HepG2 (cell line): ENCODE results near the gene MTA1. TPM values are rescaled to one million over a fixed set of nuclear protein-coding genes. Genes with fewer than 3 reads are reported as not detected.

Source experiments
- ARNTL ChIP-seq: sonication (generic); formaldehyde crosslinking; IDR thresholded peaks from 2 replicates; pipeline ENCODE4 v1.4.0; 2020; ENCODE audit warnings: mild to moderate bottlenecking, missing genetic modification reagents
- EZH2 ChIP-seq: conservative IDR thresholded peaks from 2 replicates; pipeline ENCODE4 v1.6.1; 2012; ENCODE audit warnings: mild to moderate bottlenecking, low read depth, low read length, moderate library complexity
- HOXD1 ChIP-seq: sonication (generic); formaldehyde crosslinking; IDR thresholded peaks from 2 replicates; pipeline ENCODE4 v1.5.0; 2020; ENCODE audit warnings: missing genetic modification reagents
- IRF2 ChIP-seq: IDR thresholded peaks from 2 replicates; pipeline ENCODE4 v1.6.1; 2018; ENCODE audit warnings: missing genetic modification reagents, missing compliant biosample characterization
- SP1 ChIP-seq, 2 experiments: fragments of 450-650 bp in 1 of 2; sonication (generic) in 1 of 2; formaldehyde crosslinking in 1 of 2; IDR thresholded peaks; 2 replicates each; pipeline versions ENCODE4 v1.4.0 to v1.6.1; 2016 to 2020; ENCODE audit warnings: missing genetic modification reagents in 1 of 2
- STAT6 ChIP-seq: sonication (generic); formaldehyde crosslinking; IDR thresholded peaks from 2 replicates; pipeline ENCODE4 v1.4.0; 2020; ENCODE audit warnings: missing genetic modification reagents, mild to moderate bottlenecking, borderline replicate concordance
- TIGD3 ChIP-seq: sonication (generic); formaldehyde crosslinking; IDR thresholded peaks from 2 replicates; pipeline ENCODE4 v1.5.1; 2020; ENCODE audit warnings: mild to moderate bottlenecking, missing genetic modification reagents, borderline replicate concordance
- ZC3H13 ChIP-seq: sonication (generic); formaldehyde crosslinking; IDR thresholded peaks from 2 replicates; pipeline ENCODE4 v1.8.1; 2023; ENCODE audit warnings: mild to moderate bottlenecking, missing genetic modification reagents, moderate library complexity
- ZFP37 ChIP-seq: sonication (generic); formaldehyde crosslinking; IDR thresholded peaks from 2 replicates; pipeline ENCODE4 v1.4.0; 2020; ENCODE audit warnings: missing genetic modification reagents, borderline replicate concordance
- ZNF160 ChIP-seq: sonication (generic); formaldehyde crosslinking; IDR thresholded peaks from 2 replicates; pipeline ENCODE4 v1.8.0; 2022; ENCODE audit warnings: mild to moderate bottlenecking, inconsistent platforms, missing genetic modification reagents
- ZNF710 ChIP-seq: sonication (generic); formaldehyde crosslinking; IDR thresholded peaks from 2 replicates; pipeline ENCODE4 v1.5.0; 2020; ENCODE audit warnings: mild to moderate bottlenecking, missing genetic modification reagents, borderline replicate concordance
- ZXDC ChIP-seq: sonication (generic); formaldehyde crosslinking; IDR thresholded peaks from 2 replicates; pipeline ENCODE4 v1.5.0; 2020; ENCODE audit warnings: mild to moderate bottlenecking, missing genetic modification reagents
- polyA plus RNA-seq, 8 experiments: library from polyadenylated mRNA; depleted of rRNA in 3 of 8; stranded (reverse) in 7 of 8; unstranded in 1 of 8; fragments of >200 nt; fragmentation: Illumina TruSeq in 4 of 8; extraction: Trizol in 4 of 8; gene quantifications; 2 replicates each; pipeline versions ENCODE4 v1.2.1 to v1.2.3, GENCODE V29; 2011 to 2016; ENCODE audit warnings: low read depth in 4 of 8, missing spikeins in 1 of 8, mixed read lengths in 1 of 8; ENCODE audit not compliant: insufficient read depth in 1 of 8
- total RNA-seq, 5 experiments: library from RNA; depleted of rRNA; stranded (reverse); fragments of >200 nt; fragmentation: Illumina TruSeq; extraction: Trizol; gene quantifications; 2 replicates each; pipeline ENCODE4 v1.2.3, GENCODE V29; 2016; ENCODE audit warnings: low read depth in 1 of 5
- TF ChIP-seq, protein P1 (sequence below): sonication (generic); formaldehyde crosslinking; IDR thresholded peaks from 2 replicates; pipeline ENCODE4 v1.8.0; 2022; ENCODE audit warnings: mild to moderate bottlenecking, missing genetic modification reagents; ENCODE audit not compliant: insufficient replicate concordance
- TF ChIP-seq, protein P2 (sequence below): sonication (generic); formaldehyde crosslinking; IDR thresholded peaks from 2 replicates; pipeline ENCODE4 v1.4.0; 2020; ENCODE audit warnings: missing genetic modification reagents

Gene MTA1
- total and polyA plus RNA-seq, 2 of the 13 experiments (the other 11 are each of a cell fraction or from before 2014, with no cell fraction given), result 35.2 to 85.8 TPM

DNA sequence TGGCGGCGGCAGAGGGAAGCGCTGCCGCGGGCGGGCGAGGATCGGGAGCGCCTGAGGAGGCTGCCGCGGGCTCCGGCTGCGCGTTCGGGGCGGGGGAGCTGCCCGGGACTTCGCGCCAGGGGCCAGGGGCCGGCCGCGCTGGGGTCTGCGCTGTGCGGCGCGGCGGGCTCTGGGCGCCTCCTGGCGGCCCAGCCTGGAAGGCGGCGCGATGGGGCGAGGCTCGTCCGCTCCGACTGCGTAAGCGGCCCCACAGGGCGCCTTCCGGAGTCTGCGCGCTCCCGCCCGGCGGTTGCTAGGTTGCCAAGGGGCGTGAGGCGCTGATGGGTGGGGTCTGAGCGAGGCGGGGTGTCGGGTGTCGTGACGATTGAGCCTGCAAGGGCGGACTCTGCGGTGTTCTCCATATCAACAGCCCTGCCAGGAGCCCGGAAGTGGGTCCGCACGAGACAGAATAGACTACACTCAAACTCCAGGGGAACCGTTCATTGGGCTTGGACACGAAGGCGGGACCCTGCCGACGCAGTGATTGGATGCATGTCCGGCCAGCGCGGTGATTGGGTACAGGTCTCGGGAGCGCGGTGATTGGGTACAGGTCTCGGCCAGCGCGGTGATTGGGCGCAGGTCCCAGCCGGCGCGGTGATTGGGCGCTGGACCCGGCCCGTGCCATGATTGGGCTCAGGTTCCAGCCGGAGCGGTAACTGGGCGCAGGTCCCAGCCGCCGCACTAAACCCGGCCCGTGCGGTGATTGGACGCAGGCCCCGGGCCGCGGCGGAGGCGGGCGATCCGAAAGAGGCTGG lies 71.1 kb downstream of the MTA1 start, which contains the start of gene TEDC1 (continued):
- TF ChIP-seq ZNF710, result no peak
- TF ChIP-seq ZC3H13 (CRISPR knock-in tag), result peak; percentile 100
- TF ChIP-seq HOXD1, result no peak; the same call in 1 of the 2 replicates
- TF ChIP-seq, protein P1, sequence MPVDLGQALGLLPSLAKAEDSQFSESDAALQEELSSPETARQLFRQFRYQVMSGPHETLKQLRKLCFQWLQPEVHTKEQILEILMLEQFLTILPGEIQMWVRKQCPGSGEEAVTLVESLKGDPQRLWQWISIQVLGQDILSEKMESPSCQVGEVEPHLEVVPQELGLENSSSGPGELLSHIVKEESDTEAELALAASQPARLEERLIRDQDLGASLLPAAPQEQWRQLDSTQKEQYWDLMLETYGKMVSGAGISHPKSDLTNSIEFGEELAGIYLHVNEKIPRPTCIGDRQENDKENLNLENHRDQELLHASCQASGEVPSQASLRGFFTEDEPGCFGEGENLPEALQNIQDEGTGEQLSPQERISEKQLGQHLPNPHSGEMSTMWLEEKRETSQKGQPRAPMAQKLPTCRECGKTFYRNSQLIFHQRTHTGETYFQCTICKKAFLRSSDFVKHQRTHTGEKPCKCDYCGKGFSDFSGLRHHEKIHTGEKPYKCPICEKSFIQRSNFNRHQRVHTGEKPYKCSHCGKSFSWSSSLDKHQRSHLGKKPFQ (CRISPR knock-in tag), result peak; percentile 21
- peak; percentile 5; the same call in 1 of the 2 replicates for TF ChIP-seq ZXDC (CRISPR knock-in tag)
- peak; percentile 71; the same call in 1 of the 2 replicates for TF ChIP-seq TIGD3 (CRISPR knock-in tag)
- peak; percentile 66 for TF ChIP-seq IRF2 (CRISPR knock-in tag)
- no peak for TF ChIP-seq ZNF160
- TF ChIP-seq SP1 (IDR thresholded peaks at IDR 0.05), result no peak
- peak; percentile 57; the same call in 1 of the 2 replicates for TF ChIP-seq SP1 (CRISPR knock-in tag; IDR thresholded peaks at IDR 0.05)
- no peak for TF ChIP-seq ZFP37 (CRISPR knock-in tag)
- TF ChIP-seq STAT6 (CRISPR knock-in tag), result 0 out of 2 replicates have a peak, but pooled peaks have one; percentile 37
- TF ChIP-seq, protein P2, sequence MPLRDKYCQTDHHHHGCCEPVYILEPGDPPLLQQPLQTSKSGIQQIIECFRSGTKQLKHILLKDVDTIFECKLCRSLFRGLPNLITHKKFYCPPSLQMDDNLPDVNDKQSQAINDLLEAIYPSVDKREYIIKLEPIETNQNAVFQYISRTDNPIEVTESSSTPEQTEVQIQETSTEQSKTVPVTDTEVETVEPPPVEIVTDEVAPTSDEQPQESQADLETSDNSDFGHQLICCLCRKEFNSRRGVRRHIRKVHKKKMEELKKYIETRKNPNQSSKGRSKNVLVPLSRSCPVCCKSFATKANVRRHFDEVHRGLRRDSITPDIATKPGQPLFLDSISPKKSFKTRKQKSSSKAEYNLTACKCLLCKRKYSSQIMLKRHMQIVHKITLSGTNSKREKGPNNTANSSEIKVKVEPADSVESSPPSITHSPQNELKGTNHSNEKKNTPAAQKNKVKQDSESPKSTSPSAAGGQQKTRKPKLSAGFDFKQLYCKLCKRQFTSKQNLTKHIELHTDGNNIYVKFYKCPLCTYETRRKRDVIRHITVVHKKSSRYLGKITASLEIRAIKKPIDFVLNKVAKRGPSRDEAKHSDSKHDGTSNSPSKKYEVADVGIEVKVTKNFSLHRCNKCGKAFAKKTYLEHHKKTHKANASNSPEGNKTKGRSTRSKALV (CRISPR knock-in tag), result 0 out of 2 replicates have a peak, but pooled peaks have one; percentile 50
- TF ChIP-seq ARNTL (CRISPR knock-in tag), result peak; percentile 18; the same call in 1 of the 2 replicates
- TF ChIP-seq EZH2, result no peak
